Liver (tissue), 9 donors: ENCODE measurements around the gene UGCG. TPM values are rescaled to one million over a fixed set of nuclear protein-coding genes. Genes with fewer than 3 reads are reported as not detected.

Experiments
- DNase-seq: peaks from one replicate; pipeline ENCODE4 v3.0.0-alpha.2; 2017; ENCODE audit warnings: low spot score
- H3K27ac ChIP-seq, 2 donors: one replicate each; pipeline ENCODE4 v1.7.0; 2013; ENCODE audit warnings: inconsistent platforms in 2 of 2, low read length in 2 of 2, control low read depth in 1 of 2, low read depth in 1 of 2, mild to moderate bottlenecking in 1 of 2
- H3K27me3 ChIP-seq, 4 donors: one replicate each; pipeline versions ENCODE4 v1.6.1 to v1.7.0; 2013; ENCODE audit warnings: low read length in 3 of 4, inconsistent platforms in 1 of 4, mild to moderate bottlenecking in 1 of 4, moderate library complexity in 1 of 4; ENCODE audit not compliant: control insufficient read depth in 4 of 4, insufficient read depth in 4 of 4
- H3K36me3 ChIP-seq, 4 donors: one replicate each; pipeline versions ENCODE4 v1.6.1 to v1.7.0; 2013; ENCODE audit warnings: low read length in 3 of 4, mild to moderate bottlenecking in 3 of 4, low read depth in 1 of 4, moderate library complexity in 1 of 4; ENCODE audit not compliant: control insufficient read depth in 4 of 4, insufficient read depth in 3 of 4
- H3K4me1 ChIP-seq, 4 donors: one replicate each; pipeline versions ENCODE4 v1.6.1 to v1.7.0; 2013; ENCODE audit warnings: low read length in 3 of 4, mild to moderate bottlenecking in 3 of 4, moderate library complexity in 1 of 4; ENCODE audit not compliant: control insufficient read depth in 4 of 4, insufficient read depth in 4 of 4
- H3K4me3 ChIP-seq, 3 donors: one replicate each; pipeline versions ENCODE4 v1.6.1 to v1.7.0; 2013; ENCODE audit warnings: low read length in 3 of 3, control low read depth in 1 of 3, low read depth in 1 of 3, mild to moderate bottlenecking in 1 of 3
- H3K9ac ChIP-seq, 2 donors: one replicate each; pipeline ENCODE4 v1.7.0; 2013; ENCODE audit warnings: low read length in 2 of 2, mild to moderate bottlenecking in 2 of 2, moderate library complexity in 2 of 2, control low read depth in 1 of 2, low read depth in 1 of 2
- H3K9me3 ChIP-seq, 4 donors: one replicate each; pipeline versions ENCODE4 v1.6.1 to v1.7.0; 2013; ENCODE audit warnings: low read length in 3 of 4; ENCODE audit not compliant: control insufficient read depth in 4 of 4
- CTCF ChIP-seq: fragments of 150-350 bp; IDR thresholded peaks from 2 replicates; pipeline ENCODE4 v1.5.1; 2017; ENCODE audit warnings: improper control_type of control experiment, low read depth, low read length; ENCODE audit not compliant: missing input control
- EGR1 ChIP-seq, 2 donors: IDR thresholded peaks; 2 replicates each; pipeline ENCODE4 v1.6.1; 2016 to 2018; ENCODE audit warnings: antibody characterized with exemption in 2 of 2, low read depth in 2 of 2
- FOXA1 ChIP-seq: IDR thresholded peaks from 2 replicates; pipeline ENCODE4 v1.6.1; 2016; ENCODE audit warnings: antibody characterized with exemption
- FOXA2 ChIP-seq: IDR thresholded peaks from 2 replicates; pipeline ENCODE4 v1.6.1; 2016; ENCODE audit warnings: antibody characterized with exemption
- GABPA ChIP-seq, 2 donors: IDR thresholded peaks in 1 of 2; conservative IDR thresholded peaks in 1 of 2; 2 replicates each; pipeline ENCODE4 v1.6.1; 2016; ENCODE audit warnings: antibody characterized with exemption in 2 of 2, mild to moderate bottlenecking in 1 of 2, moderate library complexity in 1 of 2
- HNF4A ChIP-seq, 2 donors: conservative IDR thresholded peaks; 2 replicates each; pipeline ENCODE4 v1.6.1; 2016; ENCODE audit warnings: antibody characterized with exemption in 2 of 2, mild to moderate bottlenecking in 2 of 2
- HNF4G ChIP-seq: IDR thresholded peaks from 2 replicates; pipeline ENCODE4 v1.6.1; 2016; ENCODE audit warnings: antibody characterized with exemption
- JUND ChIP-seq, 2 donors: IDR thresholded peaks; 2 replicates each; pipeline ENCODE4 v1.6.1; 2016; ENCODE audit warnings: antibody characterized with exemption in 2 of 2
- MAX ChIP-seq: IDR thresholded peaks from 2 replicates; pipeline ENCODE4 v1.6.1; 2016; ENCODE audit warnings: antibody characterized with exemption
- NR2F2 ChIP-seq: IDR thresholded peaks from 2 replicates; pipeline ENCODE4 v1.6.1; 2016; ENCODE audit warnings: antibody characterized with exemption
- RAD21 ChIP-seq, 2 donors: IDR thresholded peaks; 2 replicates each; pipeline ENCODE4 v1.6.1; 2016; ENCODE audit warnings: antibody characterized with exemption in 2 of 2, mild to moderate bottlenecking in 2 of 2
- REST ChIP-seq: IDR thresholded peaks from 2 replicates; pipeline ENCODE4 v1.6.1; 2016; ENCODE audit warnings: antibody characterized with exemption, mild to moderate bottlenecking
- RXRA ChIP-seq, 2 donors: IDR thresholded peaks; 2 replicates each; pipeline ENCODE4 v1.6.1; 2017 to 2018; ENCODE audit warnings: antibody characterized with exemption in 2 of 2, mild to moderate bottlenecking in 1 of 2
- TAF1 ChIP-seq: conservative IDR thresholded peaks from 2 replicates; pipeline ENCODE4 v1.6.1; 2016; ENCODE audit warnings: antibody characterized with exemption, mild to moderate bottlenecking
- YY1 ChIP-seq: IDR thresholded peaks from 2 replicates; pipeline ENCODE4 v1.6.1; 2016; ENCODE audit warnings: antibody characterized with exemption, mild to moderate bottlenecking
- ZBTB33 ChIP-seq: IDR thresholded peaks from 2 replicates; pipeline ENCODE4 v1.6.1; 2016; ENCODE audit warnings: antibody characterized with exemption
- WGBS: extraction: QIAGEN DNeasy Blood & Tissue Kit; methylation state at CpG from one replicate; pipeline ENCODE4 v1.1.7; 2013; 5-methylcytosine and 5-hydroxymethylcytosine counted together
- polyA plus RNA-seq, 2 donors: library from polyadenylated mRNA; stranded (reverse) in 1 of 2; unstranded in 1 of 2; fragments of 200-250 nt in 1 of 2; fragments of >200 nt in 1 of 2; fragmentation: Nextera tagmentation in 1 of 2; extraction: Ambion mirVana in 1 of 2; gene quantifications; one replicate each; pipeline versions ENCODE4 v1.2.1 to v1.2.3, GENCODE V29; 2013 to 2015
- total RNA-seq, 2 donors: library from RNA; depleted of rRNA; stranded (reverse); fragments of >200 nt; gene quantifications; one replicate each; pipeline ENCODE4 v1.2.3, GENCODE V29; 2014
- donor health status: healthy.
- donor health status: healthy.
- donor health status: healthy.
- donor health status: healthy.
- donor health status: healthy.

The UGCG gene
- total and polyA plus RNA-seq, 4 donors: 5.2 to 44.2 (median 12.0) TPM

- no peaks in the 10 kb centered on the region for H3K36me3 ChIP-seq
- TF ChIP-seq FOXA2 (no peak), HNF4G (no peak), JUND (IDR thresholded peaks at IDR 0.05) (no peak), TAF1 (no peak), NR2F2 (no peak), MAX (no peak), HNF4A (conservative IDR thresholded peaks at IDR 0.05) (no peak)
- no peak overlapping the region for H3K4me3 ChIP-seq
- no peaks in the 10 kb centered on the region for H3K27me3 ChIP-seq
- DNase-seq: no peak
- H3K4me1 ChIP-seq: no peaks in the 10 kb centered on the region
- no peaks in the 10 kb centered on the region for H3K9me3 ChIP-seq
- no peak overlapping the region for H3K27ac ChIP-seq
- no peak overlapping the region for H3K9ac ChIP-seq
- 84% methylated on average over 3 of the region's 3 CpGs for WGBS
These were observed 55.9 kb downstream of the UGCG start for GRCh38 chr9:111952559-111952958.

- no peaks in the 10 kb centered on the region for H3K27me3 ChIP-seq
- no peak overlapping the region for H3K4me3 ChIP-seq
- no peak for TF ChIP-seq EGR1 (IDR thresholded peaks at IDR 0.05; ENCODE audit: low read depth in 2 of 2)
- no peak for TF ChIP-seq GABPA (IDR thresholded peaks at IDR 0.05 in 1 of 2, conservative IDR thresholded peaks at IDR 0.05 in 1 of 2)
- no peak for TF ChIP-seq FOXA1
- no peak for TF ChIP-seq YY1
- no peak for TF ChIP-seq FOXA2
- TF ChIP-seq RAD21 (IDR thresholded peaks at IDR 0.05): no peak
- no peak for TF ChIP-seq MAX
- no peak for TF ChIP-seq HNF4G
- no peak for TF ChIP-seq RXRA (IDR thresholded peaks at IDR 0.05)
- TF ChIP-seq HNF4A (conservative IDR thresholded peaks at IDR 0.05): no peak
- TF ChIP-seq REST: no peak
- no peaks in the 10 kb centered on the region for H3K4me1 ChIP-seq
- H3K36me3 ChIP-seq: no peaks in the 10 kb centered on the region
- no peaks in the 10 kb centered on the region for H3K9me3 ChIP-seq
- DNase-seq: no peak
- 86% methylated on average over 3 of the region's 3 CpGs for WGBS
- H3K9ac ChIP-seq: no peak overlapping the region
- H3K27ac ChIP-seq: no peak overlapping the region
These were observed 56.8 kb downstream of the UGCG start for GRCh38 chr9:111953444-111953843.

- Histone ChIP-seq H3K4me3 (no peak overlapping the region), H3K4me1 (no peaks in the 10 kb centered on the region), H3K36me3 (no peaks in the 10 kb centered on the region), H3K27ac (no peak overlapping the region), H3K9ac (no peak overlapping the region), H3K9me3 (no peaks in the 10 kb centered on the region), H3K27me3 (no peaks in the 10 kb centered on the region)
- DNase-seq: no peak
- TF ChIP-seq EGR1 (IDR thresholded peaks at IDR 0.05; ENCODE audit: low read depth in 2 of 2) (no peak), CTCF (no peak), ZBTB33 (no peak), FOXA1 (no peak), RXRA (IDR thresholded peaks at IDR 0.05) (no peak), NR2F2 (no peak), HNF4A (conservative IDR thresholded peaks at IDR 0.05) (no peak)
- 78% methylated on average over 6 of the region's 6 CpGs for WGBS
These were observed 58.4 kb downstream of the UGCG start for GRCh38 chr9:111955048-111955447.
